Panc1 (cell line): ENCODE data around the gene EHBP1L1. TPM values are rescaled to one million over a fixed set of nuclear protein-coding genes. Genes with fewer than 3 reads are reported as not detected.

Source experiments
- ATAC-seq: fragments of 200-7000 bp; cut with Tn5 transposase; 2 replicates; pipeline ENCODE4 v1.9.1; 2020; ENCODE audit warnings: mild to moderate bottlenecking, moderate library complexity
- BruUV-seq: library from RNA; stranded (reverse); fragments of 400-500 nt; replicated peaks from 2 replicates; lab custom pipeline; 2021; lab: Mats Ljungman, UMichigan
- CTCF ChIA-PET: fragments of 300-600 bp; sonication (Branson Sonifier 250); formaldehyde crosslinking; loops from one replicate; lab custom pipeline; 2022; ENCODE audit warnings: antibody characterized with exemption; lab: Charles Lee
- POLR2A ChIA-PET: fragments of 300-600 bp; sonication (Branson Sonifier 250); formaldehyde crosslinking; loops from one replicate; lab custom pipeline; 2022; ENCODE audit warnings: antibody characterized with exemption; lab: Charles Lee
- DNase-seq: peaks from one replicate; pipeline ENCODE4 v3.0.0-alpha.2; 2010; ENCODE audit warnings: low read depth, low spot score
- H3K27ac ChIP-seq: 2 replicates; pipeline ENCODE4 v1.5.1; 2011; ENCODE audit warnings: mild to moderate bottlenecking, low read length, inconsistent platforms
- H3K27me3 ChIP-seq: fragments of 200-500 bp; sonication (Bioruptor generic); 2 replicates; pipeline ENCODE4 v1.6.0; 2014; ENCODE audit warnings: low read length, inconsistent platforms; ENCODE audit not compliant: control insufficient read depth, insufficient read depth
- H3K36me3 ChIP-seq: fragments of 200-500 bp; sonication (Bioruptor generic); 2 replicates; pipeline ENCODE4 v1.5.1; 2014; ENCODE audit warnings: inconsistent platforms, mild to moderate bottlenecking, low read length, moderate library complexity; ENCODE audit not compliant: control insufficient read depth, insufficient read depth
- H3K4me1 ChIP-seq: 2 replicates; pipeline ENCODE4 v1.5.1; 2011; ENCODE audit warnings: inconsistent platforms, mild to moderate bottlenecking, low read length, moderate library complexity; ENCODE audit not compliant: control insufficient read depth, insufficient read depth
- H3K4me3 ChIP-seq, 2 experiments: 2 replicates each; pipeline ENCODE4 v1.5.1; 2011 to 2012; ENCODE audit warnings: low read depth in 2 of 2, low read length in 2 of 2, mild to moderate bottlenecking in 2 of 2, inconsistent platforms in 1 of 2, moderate library complexity in 1 of 2
- H3K9me3 ChIP-seq: fragments of 200-500 bp; sonication (Bioruptor generic); 2 replicates; pipeline ENCODE4 v1.5.1; 2014; ENCODE audit warnings: low read depth, mild to moderate bottlenecking, inconsistent platforms, low read length, moderate library complexity; ENCODE audit not compliant: control insufficient read depth, insufficient read depth
- CTCF ChIP-seq: fragments of 450-650 bp; IDR thresholded peaks from 2 replicates; pipeline ENCODE4 v1.5.1; 2017; ENCODE audit warnings: mild to moderate bottlenecking
- POLR2AphosphoS5 ChIP-seq: IDR thresholded peaks from 2 replicates; pipeline ENCODE4 v1.6.1; 2012; ENCODE audit warnings: mild to moderate bottlenecking, low read depth, low read length, moderate library complexity
- REST ChIP-seq, 2 experiments: IDR thresholded peaks; 2 replicates each; pipeline ENCODE4 v1.6.1; 2011 to 2012; ENCODE audit warnings: low read depth in 2 of 2, control low read depth in 1 of 2, low read length in 1 of 2, mild to moderate bottlenecking in 1 of 2, moderate library complexity in 1 of 2; ENCODE audit not compliant: insufficient read depth in 1 of 2
- SIN3A ChIP-seq: IDR thresholded peaks from 2 replicates; pipeline ENCODE4 v1.6.1; 2012; ENCODE audit warnings: low read depth, mild to moderate bottlenecking, low read length, moderate library complexity, borderline replicate concordance; ENCODE audit not compliant: insufficient read depth
- TCF7L2 ChIP-seq: IDR thresholded peaks from 2 replicates; pipeline ENCODE4 v1.6.1; 2011; ENCODE audit warnings: mild to moderate bottlenecking, low read depth, low read length, inconsistent platforms
- in situ Hi-C: cut with HindIII; loops from 2 replicates; pipeline ENCODE4 v1.10.0; 2016; ENCODE audit warnings: low sequenced_read_pairs, low pct_unique_long_range_greater_than_20kb
- intact Hi-C: fragments of 100-400 bp; cut with micrococcal nuclease; formaldehyde crosslinking; loops from one replicate; pipeline ENCODE4 v1.10.0; 2022; ENCODE audit not compliant: unreplicated experiment
- total RNA-seq: library from RNA; stranded (reverse); gene quantifications from one replicate; pipeline ENCODE4 v1.2.1, GENCODE V29; 2021; ENCODE audit not compliant: unreplicated experiment

The EHBP1L1 gene
- total RNA-seq, 1 experiment from 2014 or later: 108 TPM

- DNase-seq (no peak), ATAC-seq (no peak)
- intact Hi-C loops (no loop called here), in situ Hi-C loops (no loop called here)
- Histone ChIP-seq H3K27ac (no peak overlapping the region), H3K4me1 (peaks cover 28% of the 10 kb centered on the region), H3K4me3 (no peak overlapping the region), H3K9me3 (no peaks in the 10 kb centered on the region), H3K27me3 (no peaks in the 10 kb centered on the region), H3K36me3 (peaks cover 11% of the 10 kb centered on the region; the same call in 1 of the 2 replicates)
- ChIA-PET POLR2A (interaction anchor here (0.6 kb wide), 1 partner anchor 100 kb away, joined by 11 read pairs; no protein-coding TSS in a partner anchor), CTCF (interaction anchor here (1.1 kb wide), 1 partner anchor 14 kb away, joined by 3 read pairs; no protein-coding TSS in a partner anchor)
- BruUV-seq: no TSS peak
- TF ChIP-seq TCF7L2: no peak
- TF ChIP-seq POLR2AphosphoS5: no peak
- no peak for TF ChIP-seq SIN3A
- no peak for TF ChIP-seq CTCF
- TF ChIP-seq REST (IDR thresholded peaks at IDR 0.05; ENCODE audit: insufficient read depth in 1 of 2, low read depth in 2 of 2, low read length in 1 of 2): no peak
These were observed 32.0 kb downstream of the EHBP1L1 start for GRCh38 chr11:65607614-65608426.

GRCh38 chr11:65609229-65609628, 33.4 kb downstream of the EHBP1L1 start:
- Histone ChIP-seq H3K27me3 (no peaks in the 10 kb centered on the region), H3K9me3 (no peaks in the 10 kb centered on the region), H3K27ac (no peak overlapping the region), H3K4me1 (peaks cover 33% of the 10 kb centered on the region), H3K4me3 (no peak overlapping the region), H3K36me3 (peaks cover 10% of the 10 kb centered on the region; the same call in 1 of the 2 replicates)
- no peak for TF ChIP-seq TCF7L2
- no peak for TF ChIP-seq SIN3A
- TF ChIP-seq POLR2AphosphoS5: no peak
- TF ChIP-seq CTCF: no peak
- no peak for TF ChIP-seq REST (IDR thresholded peaks at IDR 0.05; ENCODE audit: insufficient read depth in 1 of 2, low read depth in 2 of 2, low read length in 1 of 2)
- DNase-seq (no peak), ATAC-seq (no peak)
- intact Hi-C loops: no loop called here
- CTCF ChIA-PET: no interaction called here
- POLR2A ChIA-PET: no interaction called here
- BruUV-seq: no TSS peak
- in situ Hi-C loops: no loop called here
